DOHH2 (cell line): Measurements from ENCODE around the gene PGBD4.

ENCODE experiments used
- H3F3A ChIP-seq: fragments of 200-600 bp; sonication (generic), shearing (Covaris generic); 2 replicates; pipeline ENCODE4 v1.6.0; 2016; ENCODE audit warnings: antibody characterized with exemption, mild to moderate bottlenecking; ENCODE audit not compliant: control insufficient read depth, insufficient read depth
- H3K27ac ChIP-seq: fragments of 200-600 bp; sonication (generic); 2 replicates; pipeline ENCODE4 v1.5.1; 2014; ENCODE audit warnings: low read depth, mild to moderate bottlenecking, low read length, moderate library complexity
- H3K27me3 ChIP-seq: fragments of 200-600 bp; sonication (generic); 2 replicates; pipeline ENCODE4 v1.6.1; 2014; ENCODE audit warnings: mild to moderate bottlenecking, low read length, mixed read lengths; ENCODE audit not compliant: control insufficient read depth
- H3K36me3 ChIP-seq: fragments of 200-600 bp; sonication (generic); 2 replicates; pipeline ENCODE4 v1.6.1; 2014; ENCODE audit warnings: mild to moderate bottlenecking, low read length, moderate library complexity, mixed read lengths; ENCODE audit not compliant: control insufficient read depth
- H3K4me1 ChIP-seq: fragments of 200-600 bp; sonication (generic); 2 replicates; pipeline ENCODE4 v1.6.1; 2014; ENCODE audit warnings: mild to moderate bottlenecking, low read length, mixed read lengths; ENCODE audit not compliant: control insufficient read depth
- H3K4me2 ChIP-seq: fragments of 200-600 bp; sonication (generic); 2 replicates; pipeline ENCODE4 v1.6.0; 2014; ENCODE audit warnings: mild to moderate bottlenecking, low read length, moderate library complexity
- H3K4me3 ChIP-seq: fragments of 200-600 bp; sonication (generic); 2 replicates; pipeline ENCODE4 v1.5.1; 2014; ENCODE audit warnings: mild to moderate bottlenecking, low read length, mixed read lengths
- H3K79me2 ChIP-seq: fragments of 200-600 bp; sonication (generic); 2 replicates; pipeline ENCODE4 v1.6.1; 2014; ENCODE audit warnings: mild to moderate bottlenecking, low read length, mixed read lengths; ENCODE audit not compliant: control insufficient read depth
- H3K9me2 ChIP-seq: fragments of 200-600 bp; sonication (generic); replicated peaks from 2 replicates; pipeline ENCODE4 v1.6.1; 2014; ENCODE audit warnings: mild to moderate bottlenecking, low read length, mixed read lengths; ENCODE audit not compliant: control insufficient read depth
- H3K9me3 ChIP-seq: fragments of 200-600 bp; sonication (generic); 2 replicates; pipeline ENCODE4 v1.6.1; 2014; ENCODE audit warnings: antibody characterized with exemption, low read length, mixed read lengths; ENCODE audit not compliant: control insufficient read depth, insufficient read depth
- H4K20me1 ChIP-seq: fragments of 200-600 bp; sonication (generic); 2 replicates; pipeline ENCODE4 v1.6.0; 2014; ENCODE audit warnings: low read depth, mild to moderate bottlenecking, antibody characterized with exemption, low read length, moderate library complexity; ENCODE audit not compliant: control insufficient read depth, insufficient read depth
- EZH2phosphoT487 ChIP-seq: fragments of 200-600 bp; sonication (generic); IDR thresholded peaks from 2 replicates; pipeline ENCODE4 v1.6.1; 2017; ENCODE audit warnings: borderline replicate concordance, mild to moderate bottlenecking, antibody characterized with exemption, low read length, moderate library complexity, mixed read lengths
- TF ChIP-seq, protein P1 (sequence below): fragments of 200-600 bp; sonication (generic); IDR thresholded peaks from one replicate; pipeline ENCODE4 v1.5.1; 2014; ENCODE audit warnings: antibody characterized with exemption, mild to moderate bottlenecking, low read depth, low read length; ENCODE audit not compliant: poor library complexity, severe bottlenecking

Gene PGBD4

GRCh38 chr15:34085746-34086145 lies 16.1 kb upstream of the PGBD4 start:
- Histone ChIP-seq H3K36me3 (peaks cover 51% of the 10 kb centered on the region), H3K4me1 (no peaks in the 10 kb centered on the region), H3K79me2 (0 out of 2 replicates have a peak, but pooled peaks cover under 1% of the 10 kb centered on the region), H3K27ac (no peak overlapping the region), H3K4me3 (no peak overlapping the region), H4K20me1 (no peaks in the 10 kb centered on the region), H3K4me2 (no peak overlapping the region), H3K27me3 (no peaks in the 10 kb centered on the region), H3F3A (peaks cover 3% of the 10 kb centered on the region; the same call in 1 of the 2 replicates), H3K9me3 (no peaks in the 10 kb centered on the region), H3K9me2 (no peaks in the 10 kb centered on the region)
- TF ChIP-seq, protein P1, sequence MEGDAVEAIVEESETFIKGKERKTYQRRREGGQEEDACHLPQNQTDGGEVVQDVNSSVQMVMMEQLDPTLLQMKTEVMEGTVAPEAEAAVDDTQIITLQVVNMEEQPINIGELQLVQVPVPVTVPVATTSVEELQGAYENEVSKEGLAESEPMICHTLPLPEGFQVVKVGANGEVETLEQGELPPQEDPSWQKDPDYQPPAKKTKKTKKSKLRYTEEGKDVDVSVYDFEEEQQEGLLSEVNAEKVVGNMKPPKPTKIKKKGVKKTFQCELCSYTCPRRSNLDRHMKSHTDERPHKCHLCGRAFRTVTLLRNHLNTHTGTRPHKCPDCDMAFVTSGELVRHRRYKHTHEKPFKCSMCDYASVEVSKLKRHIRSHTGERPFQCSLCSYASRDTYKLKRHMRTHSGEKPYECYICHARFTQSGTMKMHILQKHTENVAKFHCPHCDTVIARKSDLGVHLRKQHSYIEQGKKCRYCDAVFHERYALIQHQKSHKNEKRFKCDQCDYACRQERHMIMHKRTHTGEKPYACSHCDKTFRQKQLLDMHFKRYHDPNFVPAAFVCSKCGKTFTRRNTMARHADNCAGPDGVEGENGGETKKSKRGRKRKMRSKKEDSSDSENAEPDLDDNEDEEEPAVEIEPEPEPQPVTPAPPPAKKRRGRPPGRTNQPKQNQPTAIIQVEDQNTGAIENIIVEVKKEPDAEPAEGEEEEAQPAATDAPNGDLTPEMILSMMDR, result no peak
- TF ChIP-seq EZH2phosphoT487, result no peak

DNA sequence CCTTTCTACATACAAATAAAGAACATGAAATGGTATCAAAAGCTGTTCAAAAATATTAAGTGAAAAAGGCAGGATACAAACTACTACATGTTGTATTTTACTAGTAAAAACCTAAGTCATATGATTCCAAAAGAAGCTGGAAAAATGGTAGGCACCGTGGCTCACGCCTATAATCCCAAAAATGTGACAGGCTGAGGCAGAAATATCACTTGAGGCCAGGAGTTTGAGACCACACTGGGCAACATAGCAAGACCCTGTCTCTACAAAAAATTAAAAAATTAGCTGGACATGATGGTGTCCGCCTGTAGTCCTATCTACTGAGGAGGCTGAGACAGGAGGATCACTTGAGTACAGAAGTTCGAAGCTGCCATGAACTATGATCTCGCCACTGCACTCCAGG lies 2.0 kb upstream of the PGBD4 start:
- Histone ChIP-seq H3K4me1 (peaks cover 26% of the 10 kb centered on the region), H3K27me3 (no peaks in the 10 kb centered on the region), H3K9me3 (no peaks in the 10 kb centered on the region), H3K4me2 (peak overlapping the region; percentile 94), H3K4me3 (peak overlapping the region; percentile 96), H3K79me2 (peaks cover 80% of the 10 kb centered on the region), H3K36me3 (peaks cover 30% of the 10 kb centered on the region), H3K9me2 (no peaks in the 10 kb centered on the region), H4K20me1 (no peaks in the 10 kb centered on the region), H3K27ac (no peak overlapping the region), H3F3A (no peaks in the 10 kb centered on the region; the same call in 1 of the 2 replicates)
- TF ChIP-seq, protein P1, result no peak
- no peak for TF ChIP-seq EZH2phosphoT487

DNA sequence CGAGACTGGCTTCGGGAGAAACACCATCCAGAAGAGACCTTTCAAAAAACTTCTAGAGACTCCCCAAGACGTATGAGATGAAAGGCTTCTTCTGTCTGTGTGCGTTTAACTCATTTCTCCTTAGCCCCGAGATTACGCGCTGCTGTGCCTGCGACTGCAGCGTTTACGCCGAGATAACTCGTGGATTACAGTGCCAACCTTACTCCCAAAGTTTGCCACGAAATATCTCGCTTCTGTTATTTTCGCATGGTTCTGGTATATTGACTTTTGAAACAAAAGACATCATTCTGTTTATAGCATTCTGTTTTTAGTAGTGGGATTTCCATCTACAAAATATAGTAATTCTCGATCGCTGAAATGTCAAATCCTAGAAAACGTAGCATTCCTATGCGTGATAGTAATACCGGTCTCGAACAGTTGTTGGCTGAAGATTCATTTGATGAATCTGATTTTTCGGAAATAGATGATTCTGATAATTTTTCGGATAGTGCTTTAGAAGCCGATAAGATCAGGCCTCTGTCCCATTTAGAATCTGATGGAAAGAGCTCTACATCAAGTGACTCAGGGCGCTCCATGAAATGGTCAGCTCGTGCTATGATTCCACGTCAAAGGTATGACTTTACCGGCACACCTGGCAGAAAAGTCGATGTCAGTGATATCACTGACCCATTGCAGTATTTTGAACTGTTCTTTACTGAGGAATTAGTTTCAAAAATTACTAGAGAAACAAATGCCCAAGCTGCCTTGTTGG lies 467 bp downstream of the PGBD4 start:
- peaks cover 23% of the 10 kb centered on the region for H3K36me3 ChIP-seq
- peak overlapping the region; percentile 20 for H3K27ac ChIP-seq
- H3K4me2 ChIP-seq, result peak overlapping the region; percentile 81
- no peaks in the 10 kb centered on the region for H4K20me1 ChIP-seq
- no peak for TF ChIP-seq EZH2phosphoT487
- TF ChIP-seq, protein P1, result no peak
- no peaks in the 10 kb centered on the region for H3K9me2 ChIP-seq
- H3K4me3 ChIP-seq, result peak overlapping the region; percentile 96
- H3K4me1 ChIP-seq, result peaks cover 26% of the 10 kb centered on the region
- no peaks in the 10 kb centered on the region for H3K9me3 ChIP-seq
- H3F3A ChIP-seq, result no peaks in the 10 kb centered on the region; the same call in 1 of the 2 replicates
- H3K27me3 ChIP-seq, result no peaks in the 10 kb centered on the region
- peaks cover 64% of the 10 kb centered on the region for H3K79me2 ChIP-seq
